ENCODE results near the gene COL19A1.
"Not testable (repeated sequence)": the region's sequence is repeated elsewhere in the genome, so short reads cannot be mapped to it uniquely, and the experiment has no call there.

The COL19A1 gene

DNA sequence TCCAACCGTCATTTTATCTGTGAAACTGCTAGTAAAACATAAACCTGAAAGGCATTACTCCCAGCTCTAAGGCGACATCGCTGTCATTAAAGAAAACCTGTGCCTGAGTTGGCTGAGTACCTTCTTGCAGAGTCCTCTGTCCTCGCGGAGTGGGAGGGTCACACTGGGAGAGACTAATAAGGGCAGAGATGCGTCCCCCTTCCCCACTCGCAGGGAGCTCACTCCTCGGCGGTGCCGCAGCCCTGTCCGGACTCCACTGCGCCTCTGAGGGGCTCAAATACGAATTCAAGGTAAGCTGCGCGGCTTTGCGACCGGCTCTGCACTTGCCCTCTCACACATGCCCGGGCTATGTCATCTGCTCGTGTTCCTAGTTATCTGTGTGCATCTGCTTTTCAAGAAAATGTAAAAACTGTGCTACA, at the start of gene COL19A1:
Gene COL19A1, plus strand, starts transcription at position 206 of the 419 bp plus-strand sequence. CDS start 13,012 bp downstream, outside the sequence.
- no peak for TF ChIP-seq ZNF274 (IDR thresholded peaks at IDR 0.05; ENCODE audit: low read depth, low read length)
- peak within 1 kb of the TSS; percentile 89 for H3K4me3 ChIP-seq (ENCODE audit: low read length)

DNA sequence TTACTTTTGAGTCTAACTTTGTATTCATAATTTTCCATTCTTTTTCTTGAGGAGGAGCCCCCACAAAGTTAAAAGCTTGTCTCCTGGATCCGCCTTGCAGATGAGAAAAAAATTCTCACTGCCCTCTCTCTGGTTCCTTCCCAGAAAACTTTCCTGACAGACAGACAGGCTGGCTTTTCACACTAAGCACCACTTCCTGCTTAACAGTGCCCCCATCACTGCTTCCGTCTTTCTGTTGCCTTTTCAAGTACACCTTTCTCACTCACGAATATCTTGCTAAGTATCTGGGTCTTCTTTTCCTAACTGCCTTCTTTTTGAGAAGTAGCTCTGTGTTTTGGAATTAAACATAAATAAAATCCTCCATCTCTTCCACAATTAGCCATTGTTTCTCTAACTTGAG, 49.8 kb upstream of the COL19A1 start:
- TF ChIP-seq ZNF274 (IDR thresholded peaks at IDR 0.05; ENCODE audit: low read depth, low read length): no peak
- peak overlapping the region; percentile 53; the same call in 1 of the 2 replicates for H3K4me3 ChIP-seq (ENCODE audit: low read length)

DNA sequence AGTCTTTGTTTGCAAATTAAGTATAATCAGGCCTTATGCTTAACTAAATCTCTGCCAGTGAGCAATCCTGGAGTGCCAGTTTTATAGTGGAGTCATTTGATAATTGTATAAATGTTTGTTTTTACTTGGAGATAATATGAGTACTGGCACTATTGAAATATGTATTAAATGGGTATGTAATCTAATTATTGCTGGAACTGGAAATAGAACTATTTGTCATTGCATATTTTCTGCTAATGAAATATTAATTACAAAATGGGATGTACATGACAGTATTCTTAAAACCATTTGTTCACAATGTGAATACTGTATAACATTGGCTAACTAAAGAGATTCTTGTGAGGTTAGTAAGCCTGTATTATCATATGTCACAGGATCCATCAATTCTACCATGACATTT, 49.0 kb upstream of the COL19A1 start:
- no peak for TF ChIP-seq ZNF274 (IDR thresholded peaks at IDR 0.05; ENCODE audit: low read depth, low read length)
- no peak overlapping the region for H3K4me3 ChIP-seq (ENCODE audit: low read length)

DNA sequence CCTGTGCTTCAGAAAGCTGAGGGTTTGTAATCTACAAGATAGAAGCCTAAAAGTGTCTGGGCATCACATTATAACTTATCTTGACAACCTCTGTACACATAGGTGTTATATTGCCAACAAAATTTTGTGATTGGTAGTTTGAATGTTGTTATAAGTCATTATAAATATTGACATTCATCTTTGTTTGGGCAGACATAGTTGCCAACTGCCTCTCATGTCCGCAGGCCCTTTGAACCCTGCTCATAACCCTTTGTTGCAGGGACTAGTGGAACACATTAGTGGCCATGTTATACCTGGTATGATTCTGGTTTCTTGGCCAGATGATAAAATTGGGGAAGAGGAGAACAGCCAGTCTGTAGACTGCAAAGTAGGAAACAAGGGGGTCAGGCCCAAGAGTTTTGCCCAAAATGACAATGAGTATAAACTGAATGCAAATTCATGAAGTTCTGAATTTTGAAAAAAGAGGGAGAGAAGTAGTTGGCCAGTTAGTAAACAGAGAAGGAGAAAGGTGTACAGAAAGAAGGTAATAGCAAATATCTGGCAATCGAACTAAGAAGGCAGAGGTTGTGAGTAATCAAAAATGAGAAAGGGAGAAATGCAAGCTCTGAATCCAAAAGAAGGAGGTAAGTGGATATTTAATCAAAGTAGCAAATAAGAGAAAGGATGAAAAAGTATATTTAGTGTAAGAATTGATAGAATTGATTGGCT, 48.0 kb upstream of the COL19A1 start:
- no peak for TF ChIP-seq ZNF274 (IDR thresholded peaks at IDR 0.05; ENCODE audit: low read depth, low read length)
- no peak overlapping the region for H3K4me3 ChIP-seq (ENCODE audit: low read length)

DNA sequence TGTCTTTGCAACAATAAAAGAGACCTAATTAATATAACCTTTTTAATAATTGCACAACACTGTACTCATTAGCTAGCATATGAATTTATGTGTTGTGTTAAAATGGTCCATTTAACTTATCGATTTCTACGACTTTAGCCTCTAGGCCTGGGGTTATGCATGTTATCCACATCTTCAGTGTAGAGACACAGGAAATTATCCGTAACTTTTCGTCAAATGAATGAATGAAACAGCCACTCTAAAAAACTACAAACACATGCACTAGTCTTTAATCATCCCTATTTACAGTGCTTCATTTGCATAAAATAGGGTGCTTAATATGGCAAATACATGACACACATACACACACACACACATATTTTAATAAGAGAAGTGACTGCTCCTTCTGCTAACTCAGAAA, 47.2 kb upstream of the COL19A1 start:
- TF ChIP-seq ZNF274 (IDR thresholded peaks at IDR 0.05; ENCODE audit: low read depth, low read length): no peak
- H3K4me3 ChIP-seq (ENCODE audit: low read length): no peak overlapping the region

DNA sequence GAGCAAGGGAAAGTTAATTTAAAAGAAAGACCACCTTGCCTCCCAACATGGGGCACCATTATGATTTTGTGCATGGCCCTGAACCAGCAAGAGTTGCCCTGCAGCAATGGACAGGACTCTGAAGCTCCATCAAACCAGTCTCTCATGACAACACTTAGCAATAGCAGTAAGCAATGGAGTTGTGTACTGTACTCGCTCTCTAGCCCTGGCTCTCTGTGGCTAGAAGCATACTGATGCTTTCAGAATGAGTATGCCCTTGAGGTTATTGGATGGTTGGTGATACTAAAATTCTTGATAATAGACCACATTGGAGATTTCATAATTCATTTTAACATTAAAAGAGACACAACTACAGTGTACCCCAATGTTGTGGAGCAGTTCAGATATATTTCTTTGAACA, 46.3 kb upstream of the COL19A1 start:
- TF ChIP-seq ZNF274 (IDR thresholded peaks at IDR 0.05; ENCODE audit: low read depth, low read length): no peak
- no peak overlapping the region for H3K4me3 ChIP-seq (ENCODE audit: low read length)

DNA sequence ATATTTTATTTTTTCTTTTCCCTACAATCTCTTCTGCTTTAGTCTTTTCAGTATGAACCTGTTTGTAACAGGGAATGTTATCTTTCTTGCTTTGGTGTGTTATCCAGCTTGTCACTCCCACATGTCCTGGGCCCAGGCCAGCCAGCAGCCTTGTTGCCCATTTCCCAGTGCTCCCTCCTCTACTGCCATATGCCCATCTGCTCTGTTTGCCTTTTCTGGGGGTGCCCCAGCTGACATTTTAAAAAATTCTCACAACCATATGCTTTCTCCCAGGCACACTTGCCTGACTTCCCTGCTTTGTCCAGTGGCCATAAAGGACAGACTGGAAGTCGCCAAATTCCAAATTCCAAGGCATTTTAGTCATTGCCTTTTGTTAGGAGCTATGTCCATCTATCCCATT, 45.9 kb upstream of the COL19A1 start:
- no peak for TF ChIP-seq ZNF274 (IDR thresholded peaks at IDR 0.05; ENCODE audit: low read depth, low read length)
- no peak overlapping the region for H3K4me3 ChIP-seq (ENCODE audit: low read length)

DNA sequence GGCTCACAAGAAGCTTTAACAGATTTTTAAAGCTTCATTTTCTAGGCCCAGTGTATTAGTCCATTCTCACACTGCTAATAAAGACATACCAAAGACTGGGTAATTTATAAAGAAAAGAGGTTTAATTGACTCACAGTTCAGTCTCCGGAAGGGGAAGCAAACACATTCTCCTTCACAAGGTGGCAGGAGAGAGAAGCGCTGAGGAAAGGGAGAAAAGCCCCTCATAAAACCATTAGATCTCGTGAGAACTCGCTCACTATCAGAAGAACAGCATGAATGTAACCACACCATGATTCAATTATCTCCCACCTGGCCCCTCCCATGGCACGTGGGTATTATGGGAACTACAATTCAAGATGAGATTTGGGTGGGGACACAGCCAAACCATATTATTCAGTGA, 42.0 kb upstream of the COL19A1 start:
- H3K4me3 ChIP-seq (ENCODE audit: low read length): not testable (repeated sequence)

DNA sequence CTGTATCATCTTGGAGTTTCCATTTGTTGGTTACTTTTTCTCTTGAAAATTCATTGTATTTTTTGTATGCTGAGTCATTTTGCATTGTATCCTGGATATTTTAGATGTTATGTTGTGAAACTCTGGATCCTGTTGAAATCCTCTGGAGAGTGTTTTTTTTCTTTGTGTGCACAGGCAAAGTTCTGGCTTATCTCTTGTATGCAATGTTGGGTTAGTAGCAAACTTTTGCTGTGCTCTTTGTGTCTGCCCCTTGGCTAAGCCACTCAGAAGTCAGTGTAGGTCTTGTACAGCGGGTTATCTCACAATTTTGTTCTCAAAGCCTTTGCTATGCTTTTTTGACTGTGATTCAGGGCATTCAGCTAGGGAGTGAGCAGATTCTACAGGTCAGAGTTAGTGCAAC, 40.5 kb upstream of the COL19A1 start:
- TF ChIP-seq ZNF274 (IDR thresholded peaks at IDR 0.05; ENCODE audit: low read depth, low read length): no peak
- no peak overlapping the region for H3K4me3 ChIP-seq (ENCODE audit: low read length)

DNA sequence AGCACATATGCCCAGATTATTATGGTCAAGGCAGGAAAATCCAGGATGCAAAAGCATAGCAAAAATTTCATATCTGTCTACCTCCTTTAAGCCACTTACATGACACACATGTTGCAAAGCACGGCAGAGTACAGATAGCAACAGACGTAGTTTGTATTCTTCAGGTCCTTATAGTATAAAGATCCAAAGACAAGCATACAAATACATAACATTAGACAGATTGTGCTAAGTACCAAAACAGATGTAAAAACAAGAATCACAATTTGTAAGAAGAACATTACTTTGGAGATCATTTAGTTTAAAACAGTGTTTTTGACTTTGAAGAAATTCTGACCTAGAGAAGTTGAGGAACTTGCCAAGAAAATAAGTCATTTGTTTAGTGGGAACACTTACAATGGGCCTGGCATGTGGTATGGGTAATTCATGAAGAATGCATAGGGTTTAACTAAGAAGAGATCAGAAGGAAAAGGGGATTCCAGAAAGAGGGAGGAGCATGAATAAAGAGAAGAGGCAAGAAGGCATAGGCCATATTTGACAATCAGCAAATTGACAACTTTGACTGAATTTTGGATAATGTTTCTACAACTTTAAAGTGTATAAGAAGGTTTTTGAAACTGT, 39.0 kb upstream of the COL19A1 start:
- no peak overlapping the region for H3K4me3 ChIP-seq (ENCODE audit: low read length)
- TF ChIP-seq ZNF274 (IDR thresholded peaks at IDR 0.05; ENCODE audit: low read depth, low read length): no peak

DNA sequence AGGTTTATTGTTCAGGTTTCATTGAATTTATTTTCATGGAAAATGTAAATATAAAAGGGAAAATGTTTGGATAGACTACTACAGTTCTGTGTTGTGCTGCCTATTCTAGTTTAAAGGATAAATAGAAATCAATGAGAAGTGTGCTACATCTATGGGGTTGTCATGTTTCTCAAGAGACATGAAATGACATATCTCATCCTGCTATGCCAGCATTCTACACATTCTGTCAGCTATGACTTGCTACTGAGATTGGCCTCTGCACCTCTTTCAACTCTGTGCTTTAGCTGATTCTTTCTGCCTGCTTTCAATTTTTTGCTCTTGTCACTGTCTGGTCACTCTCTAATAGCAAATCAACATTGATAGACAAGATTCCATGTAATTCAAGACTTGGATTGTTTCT, 33.8 kb upstream of the COL19A1 start:
- H3K4me3 ChIP-seq (ENCODE audit: low read length): no peak overlapping the region
- no peak for TF ChIP-seq ZNF274 (IDR thresholded peaks at IDR 0.05; ENCODE audit: low read depth, low read length)

DNA sequence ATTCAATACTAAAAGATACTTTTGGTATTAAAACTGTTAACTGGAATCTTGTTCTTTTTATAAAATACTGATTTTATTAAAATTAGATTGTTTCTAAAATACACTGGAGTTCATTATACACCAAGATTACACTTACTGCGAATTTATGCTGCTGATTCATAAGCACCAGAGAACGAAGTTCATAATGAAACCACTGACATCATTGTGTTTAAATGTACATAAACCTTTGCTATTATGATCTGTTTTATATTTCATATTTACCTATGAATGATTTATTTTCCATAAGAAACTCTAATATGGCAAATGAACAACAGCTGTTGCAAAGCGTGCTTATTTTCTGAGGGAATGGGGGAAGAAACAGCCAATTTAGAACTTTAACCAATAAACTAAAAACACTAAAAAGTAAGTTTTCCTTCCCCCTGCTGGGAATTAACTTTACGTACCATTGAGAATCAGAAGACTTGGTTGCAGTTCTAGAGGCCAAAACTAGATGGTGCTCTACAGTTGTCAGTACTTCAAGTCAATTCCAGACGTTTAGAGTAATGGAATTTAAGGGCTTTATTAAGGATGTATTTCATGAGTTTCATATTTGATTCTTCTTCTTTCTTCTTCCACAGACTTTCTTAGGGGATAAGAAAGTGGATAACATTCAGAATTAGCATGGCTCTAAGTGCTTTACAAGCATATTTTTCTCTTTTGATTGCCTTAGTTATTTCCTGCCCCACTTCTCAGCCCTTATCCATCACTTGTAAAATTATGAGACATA, 30.8 kb upstream of the COL19A1 start:
- no peak for TF ChIP-seq ZNF274 (IDR thresholded peaks at IDR 0.05; ENCODE audit: low read depth, low read length)
- H3K4me3 ChIP-seq (ENCODE audit: low read length): no peak overlapping the region

DNA sequence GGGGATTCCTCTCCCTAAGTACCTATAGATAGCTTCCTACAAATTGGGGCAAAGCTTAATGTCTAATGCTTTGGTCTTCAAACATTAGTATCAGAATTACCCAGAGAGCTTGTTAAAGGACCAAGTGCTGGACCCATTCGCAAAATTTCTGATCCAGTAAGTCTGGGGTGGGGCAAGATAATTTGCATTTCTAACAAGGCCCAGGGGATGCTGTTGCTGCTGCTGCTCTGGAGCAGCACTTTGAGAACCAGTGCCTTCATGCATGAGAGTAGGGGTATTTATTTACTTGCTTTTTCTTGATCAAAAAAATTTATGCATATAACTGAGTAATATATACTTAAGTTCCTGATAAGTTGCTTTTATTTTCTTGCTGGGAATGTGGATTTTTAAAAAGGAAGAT, 24.5 kb upstream of the COL19A1 start:
- no peak for TF ChIP-seq ZNF274 (IDR thresholded peaks at IDR 0.05; ENCODE audit: low read depth, low read length)
- H3K4me3 ChIP-seq (ENCODE audit: low read length): no peak overlapping the region

DNA sequence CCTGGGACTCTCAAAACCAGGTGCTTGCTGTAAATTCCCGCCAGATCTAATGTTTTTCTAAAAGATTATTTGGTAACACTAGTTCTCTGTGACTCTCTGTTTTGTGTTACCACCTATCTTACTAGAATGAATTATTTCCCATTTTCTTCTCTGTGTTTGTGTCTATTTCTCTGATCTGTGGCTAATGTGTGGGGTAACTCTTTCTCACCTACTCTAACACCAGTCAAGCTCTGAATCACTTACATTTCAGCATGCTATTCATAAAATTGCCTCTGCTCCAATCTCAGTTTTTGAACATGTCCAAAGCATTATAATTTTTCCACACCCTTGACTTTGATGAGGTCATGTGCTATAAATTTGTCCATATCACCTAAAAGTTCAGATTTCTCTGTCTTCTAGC, 23.2 kb upstream of the COL19A1 start:
- no peak overlapping the region for H3K4me3 ChIP-seq (ENCODE audit: low read length)
- TF ChIP-seq ZNF274 (IDR thresholded peaks at IDR 0.05; ENCODE audit: low read depth, low read length): no peak

DNA sequence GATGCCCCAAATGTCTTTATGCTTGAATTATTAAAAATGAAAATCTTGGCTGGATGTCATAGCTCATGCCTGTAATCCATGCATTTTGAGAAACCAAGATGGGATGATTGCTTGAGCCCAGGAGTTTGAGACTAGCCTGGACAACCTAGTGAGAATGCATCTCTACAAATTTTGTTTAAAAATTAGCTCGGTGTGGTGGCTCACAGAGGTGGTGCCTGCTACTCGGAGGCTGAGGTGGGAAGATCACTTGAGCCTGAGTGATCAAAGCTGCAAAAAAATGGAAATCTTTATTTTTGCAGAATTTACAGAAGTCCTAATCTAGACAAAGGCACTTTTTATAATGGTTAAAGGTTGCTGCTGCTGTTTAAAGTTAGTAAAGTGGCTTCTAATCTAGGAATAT, 20.0 kb upstream of the COL19A1 start:
- TF ChIP-seq ZNF274 (IDR thresholded peaks at IDR 0.05; ENCODE audit: low read depth, low read length): no peak
- H3K4me3 ChIP-seq (ENCODE audit: low read length): no peak overlapping the region

All from GM08714 (cell line).